HG03175 (cell line): ENCODE results near the gene RPP25.
A peak's percentile ranks its signal among the peaks of the same experiment; 100 is the strongest.

ENCODE experiments used
- ATAC-seq: cut with Tn5 transposase; IDR thresholded peaks from one replicate; pipeline ENCODE4 v1.9.1; 2021; ENCODE audit warnings: mild to moderate bottlenecking, moderate library complexity; ENCODE audit not compliant: unreplicated experiment

Gene RPP25, protein sequence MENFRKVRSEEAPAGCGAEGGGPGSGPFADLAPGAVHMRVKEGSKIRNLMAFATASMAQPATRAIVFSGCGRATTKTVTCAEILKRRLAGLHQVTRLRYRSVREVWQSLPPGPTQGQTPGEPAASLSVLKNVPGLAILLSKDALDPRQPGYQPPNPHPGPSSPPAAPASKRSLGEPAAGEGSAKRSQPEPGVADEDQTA

DNA sequence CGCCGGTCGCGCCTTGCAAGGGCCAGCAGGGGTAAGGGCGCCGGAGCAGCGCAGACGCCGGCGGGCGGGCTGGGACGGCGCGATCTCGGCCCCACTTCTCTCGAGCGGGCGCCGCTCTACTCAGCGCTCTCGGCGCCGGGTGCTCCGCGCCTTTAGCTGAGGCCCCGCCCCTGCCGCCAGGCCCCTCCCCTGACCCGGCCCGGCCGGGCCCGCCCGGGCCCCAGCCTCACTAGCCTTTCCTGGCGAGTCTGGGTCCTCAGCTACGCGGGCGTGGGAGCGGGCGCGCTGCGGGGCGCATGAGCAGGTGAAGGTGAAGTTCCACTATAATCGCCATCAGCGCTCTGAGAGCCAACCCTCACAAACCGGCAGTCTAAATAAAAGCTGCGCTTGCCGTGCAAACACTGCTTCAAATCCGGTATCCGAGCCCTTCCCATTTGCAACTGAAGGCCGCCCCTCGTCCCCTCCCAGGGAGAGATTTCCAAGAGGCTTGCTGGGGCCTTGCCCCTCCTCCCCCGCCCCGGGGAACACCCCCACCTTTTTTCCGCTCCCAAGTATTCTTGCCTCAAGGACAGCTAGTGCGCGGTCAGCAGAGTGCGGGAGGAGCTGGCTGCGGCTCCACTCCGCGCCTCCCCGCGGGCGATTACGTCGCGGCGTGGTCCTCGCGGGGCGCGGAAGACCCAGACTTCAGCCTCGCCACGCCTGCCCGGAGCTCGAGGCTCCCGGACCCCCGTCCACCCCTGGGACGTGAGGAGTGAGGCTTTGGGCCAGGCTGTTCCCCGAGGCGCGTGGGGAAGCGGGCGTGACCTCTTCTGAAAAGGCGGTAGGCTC is at the start of gene RPP25:
Gene RPP25 (minus strand): TSS at position 125 of the 828 bp plus-strand sequence. CDS start 189 bp downstream, outside the sequence.
- ATAC-seq, result peak; percentile 66

- ATAC-seq, result no peak
Observed at GRCh38 chr15:75002398-75002797, 45.8 kb upstream of the RPP25 start.

- no peak for ATAC-seq
Observed at GRCh38 chr15:75001310-75001709, 44.7 kb upstream of the RPP25 start.

GRCh38 chr15:74997543-74997942 is 41.0 kb upstream of the RPP25 start:
- no peak for ATAC-seq

GRCh38 chr15:74997141-74997540 is 40.6 kb upstream of the RPP25 start:
- no peak for ATAC-seq

- no peak for ATAC-seq
Observed at GRCh38 chr15:74995779-74996765, 39.5 kb upstream of the RPP25 start.

GRCh38 chr15:74995182-74995778 is 38.7 kb upstream of the RPP25 start, which contains the start of gene SCAMP5:
SCAMP5 (plus strand) TSS chr15:74995563; CDS start chr15:75011840, 16,277 bp downstream.
- peak; percentile 74 for ATAC-seq

GRCh38 chr15:74994685-74995084 is 38.1 kb upstream of the RPP25 start:
- ATAC-seq, result no peak

- no peak for ATAC-seq
Observed at GRCh38 chr15:74994236-74994635, 37.7 kb upstream of the RPP25 start.

DNA sequence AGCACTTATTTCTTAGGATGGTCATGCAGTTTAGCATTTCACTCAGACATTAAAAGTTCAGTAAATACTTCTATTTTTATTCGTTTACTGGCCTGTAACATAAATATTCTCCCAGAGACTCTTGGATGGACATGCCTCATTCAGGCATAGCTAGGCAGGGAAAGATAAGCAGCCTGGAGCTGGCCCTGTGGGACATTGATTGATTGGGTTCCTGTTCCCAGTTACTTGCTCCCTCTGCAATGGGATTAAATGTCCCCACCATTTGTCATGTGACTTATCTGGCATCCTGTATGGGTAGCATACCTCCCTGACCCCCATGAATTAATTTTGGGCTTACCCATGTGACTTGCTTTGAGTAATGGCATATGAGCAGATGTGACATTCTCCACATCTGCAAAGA is 36.0 kb upstream of the RPP25 start:
- ATAC-seq, result no peak

- no peak for ATAC-seq
Observed at GRCh38 chr15:74989527-74989926, 33.0 kb upstream of the RPP25 start.

DNA sequence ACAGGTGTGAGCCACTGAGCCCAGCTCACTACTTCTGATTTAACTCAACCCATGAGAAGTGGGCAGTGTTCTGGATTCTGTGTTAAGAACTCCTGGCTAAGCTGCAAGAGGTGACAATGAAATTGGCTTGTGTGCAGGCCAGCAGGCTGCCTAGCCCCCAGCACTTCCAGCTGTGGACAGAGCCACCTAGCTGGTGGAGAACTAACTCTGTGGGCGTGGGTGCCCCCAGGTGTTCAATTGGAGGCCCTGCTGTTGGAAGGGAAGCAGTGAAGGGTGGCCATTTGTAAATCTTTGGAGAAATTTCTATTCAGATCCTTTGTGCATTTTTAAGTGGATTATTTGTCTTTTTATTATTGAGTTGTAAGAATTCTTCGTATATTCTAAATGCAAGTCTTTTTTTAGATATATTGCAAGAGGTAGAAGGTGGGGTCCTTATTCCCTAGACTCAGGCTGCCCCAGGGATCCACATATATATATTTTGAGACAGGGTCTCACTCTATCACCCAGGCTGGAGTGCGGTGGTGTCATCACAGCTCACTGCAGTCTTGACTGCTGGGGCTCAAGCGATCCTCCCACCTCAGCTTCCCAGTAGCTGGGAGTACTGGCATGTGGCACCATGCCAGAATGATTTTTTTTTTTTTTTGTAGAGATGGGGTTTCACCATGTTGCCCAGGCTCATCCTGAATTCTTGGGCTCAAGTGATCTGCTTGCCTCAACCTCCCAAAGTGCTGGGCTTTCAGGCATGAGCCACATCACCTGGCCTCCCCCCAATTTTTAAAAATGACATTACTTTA is 31.6 kb upstream of the RPP25 start:
- no peak for ATAC-seq

DNA sequence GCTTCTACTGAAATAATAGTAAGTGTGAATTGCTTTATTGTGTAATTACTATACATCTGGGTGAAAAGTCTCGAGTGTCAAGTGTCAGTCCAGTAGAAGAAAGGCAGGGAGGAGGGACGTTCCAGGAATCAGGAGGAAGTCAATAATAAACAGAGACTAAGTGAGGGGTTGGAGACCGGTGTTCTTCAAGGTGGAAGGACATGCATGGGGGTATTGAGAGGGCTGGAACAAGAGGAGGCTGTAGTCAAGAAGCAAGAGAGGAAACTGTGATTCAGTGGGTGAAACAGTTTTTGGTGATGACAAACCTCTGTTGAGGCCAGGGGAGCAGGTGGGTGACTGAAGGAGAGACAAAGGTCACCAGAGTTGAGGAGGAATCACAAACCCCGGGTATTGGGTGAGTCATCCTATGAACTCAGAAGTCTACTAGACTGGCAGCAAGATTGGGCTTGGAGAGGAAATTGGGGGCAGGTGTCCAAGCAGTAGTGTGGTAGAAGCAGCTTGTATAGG is 27.2 kb upstream of the RPP25 start:
- ATAC-seq, result peak; percentile 55

DNA sequence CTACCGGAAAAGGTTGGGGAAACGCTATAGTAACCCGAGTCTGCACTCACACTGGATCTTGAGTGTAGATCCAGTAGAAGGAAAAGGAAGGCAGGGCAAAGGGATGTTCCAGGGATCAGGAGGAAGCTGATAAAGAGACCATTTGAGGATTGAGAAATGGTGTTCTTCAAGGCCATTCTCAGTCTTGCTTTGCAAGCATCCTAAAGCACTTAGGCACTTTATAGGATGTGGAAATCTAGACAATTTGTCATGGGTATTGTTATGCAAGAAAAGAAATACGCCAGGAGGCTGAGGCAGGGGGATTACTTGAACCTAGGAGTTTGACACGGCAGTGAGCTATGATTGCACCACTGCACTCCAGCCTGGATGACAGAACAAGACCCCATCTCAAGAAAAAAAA is 25.6 kb upstream of the RPP25 start:
- ATAC-seq, result no peak

- no peak for ATAC-seq
Observed at GRCh38 chr15:74978503-74978902, 21.9 kb upstream of the RPP25 start.

DNA sequence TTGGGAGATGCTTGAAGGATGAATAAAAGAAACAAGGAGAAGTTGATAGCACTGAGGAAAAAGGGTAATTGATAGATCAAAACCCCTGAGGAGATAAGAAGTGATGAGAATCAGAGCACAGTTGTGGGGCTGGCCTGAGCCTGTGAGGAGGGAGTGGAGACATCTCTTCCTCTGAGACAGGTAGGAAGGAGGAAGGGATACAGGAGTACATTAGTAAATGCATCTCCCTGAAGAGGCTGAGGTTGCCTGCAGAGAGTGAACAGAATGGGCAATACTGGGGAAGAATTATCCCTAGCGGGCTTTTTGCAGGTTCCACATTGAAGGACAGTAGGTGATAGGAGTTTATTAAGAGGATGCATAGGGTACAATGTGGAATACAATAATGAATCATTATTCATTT is 21.5 kb upstream of the RPP25 start:
- ATAC-seq, result no peak

DNA sequence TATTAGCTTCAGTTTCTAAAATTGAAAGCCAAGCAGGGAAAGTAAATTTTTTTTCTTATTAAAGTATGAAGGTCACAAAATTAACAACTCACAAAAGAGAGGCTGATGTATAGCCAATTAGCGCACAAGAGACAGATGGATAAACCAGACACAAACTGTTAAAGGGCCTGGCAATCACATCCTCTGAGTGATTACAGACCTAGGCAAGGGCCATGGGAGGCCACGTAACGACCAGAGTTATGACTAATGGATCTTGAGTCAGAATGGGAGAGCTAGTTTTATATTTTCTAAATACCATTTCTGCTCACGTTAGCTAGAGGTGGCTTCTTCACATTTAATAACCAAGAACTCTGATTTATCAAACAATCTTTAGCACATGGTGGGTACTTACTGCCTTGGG is 21.0 kb upstream of the RPP25 start:
- ATAC-seq, result no peak

DNA sequence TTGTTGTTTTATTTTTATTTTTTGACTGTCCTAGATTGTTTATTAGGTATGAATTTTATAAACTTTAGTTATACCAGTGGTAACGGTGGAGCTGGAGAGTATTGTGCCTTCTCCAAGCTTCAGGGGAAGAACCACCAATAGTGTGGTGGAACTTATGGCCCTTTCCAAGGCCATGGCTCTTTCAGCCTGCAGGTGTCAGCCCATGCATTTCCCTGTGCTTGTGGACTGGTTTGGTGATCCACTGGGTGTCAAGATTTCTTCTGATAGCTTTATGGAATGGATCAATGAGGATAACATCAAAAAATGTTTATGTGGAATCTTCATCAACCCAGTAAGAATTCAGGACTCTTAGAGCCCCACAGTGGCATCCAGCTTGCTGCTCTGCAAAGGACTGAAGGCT is 19.6 kb upstream of the RPP25 start:
- no peak for ATAC-seq

DNA sequence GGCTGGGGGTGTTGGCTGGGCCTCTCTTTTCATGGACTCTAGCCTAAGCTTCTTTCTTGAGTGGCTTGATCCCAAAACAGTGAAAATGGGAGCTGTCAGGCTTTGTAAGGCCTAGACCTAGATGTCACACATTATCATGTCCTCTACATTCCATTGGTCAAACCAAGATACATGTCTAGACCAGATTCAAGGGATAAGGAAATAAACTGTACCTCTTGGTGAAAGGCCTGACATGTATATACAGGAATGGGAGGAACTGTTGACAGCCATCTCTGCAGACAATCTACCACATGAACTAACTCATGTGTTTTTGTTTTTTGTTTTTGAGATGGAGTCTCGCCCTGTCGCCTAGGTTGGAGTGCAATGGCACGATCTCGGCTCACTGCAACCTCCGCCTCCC is 11.1 kb upstream of the RPP25 start:
- ATAC-seq, result no peak

- no peak for ATAC-seq
Observed at GRCh38 chr15:74964794-74965193, 8.2 kb upstream of the RPP25 start.
